GM10847 (cell line): ENCODE measurements around the gene PDCD2L.

ENCODE experiments used
- POLR2A ChIP-seq: IDR thresholded peaks from 2 replicates; pipeline ENCODE4 v1.6.1; 2011; ENCODE audit not compliant: insufficient read length; ENCODE audit errors: extremely low read depth

PDCD2L gene

DNA sequence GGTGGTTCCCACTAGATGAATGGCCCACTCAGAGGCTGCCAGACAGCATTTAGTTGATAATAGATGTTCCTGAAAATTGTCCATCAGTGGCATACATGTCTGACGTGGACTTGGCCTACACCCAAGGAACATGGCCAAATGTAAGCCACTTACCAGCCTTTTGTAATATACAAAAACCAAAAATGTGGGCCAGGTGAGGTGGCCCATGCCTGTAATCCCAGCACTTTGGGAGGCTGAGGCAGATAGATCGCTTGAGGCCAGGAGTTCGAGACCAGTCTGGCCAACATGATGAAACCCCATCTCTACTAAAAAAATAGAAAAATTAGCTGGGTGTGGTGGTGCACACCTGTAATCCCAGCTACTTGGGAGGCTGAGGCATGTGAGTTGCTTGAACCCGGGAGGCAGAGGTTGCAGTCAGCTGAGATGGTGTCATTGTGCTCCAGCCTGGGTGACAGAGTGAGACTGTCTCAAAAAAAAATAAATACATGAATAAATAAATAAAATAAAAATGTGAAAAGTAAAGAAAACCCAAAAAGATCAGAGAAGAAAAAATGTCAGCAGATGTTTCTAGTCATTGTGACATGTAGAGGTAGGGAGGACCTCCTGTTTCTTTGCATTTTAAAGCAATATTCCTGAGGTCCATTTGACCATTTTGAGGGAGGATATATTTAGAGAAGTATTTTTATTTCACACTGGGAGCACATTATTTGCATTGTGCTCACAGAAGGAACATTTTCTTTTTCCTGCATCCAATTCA lies 70.2 kb downstream of the PDCD2L start:
- no peak for TF ChIP-seq POLR2A

DNA sequence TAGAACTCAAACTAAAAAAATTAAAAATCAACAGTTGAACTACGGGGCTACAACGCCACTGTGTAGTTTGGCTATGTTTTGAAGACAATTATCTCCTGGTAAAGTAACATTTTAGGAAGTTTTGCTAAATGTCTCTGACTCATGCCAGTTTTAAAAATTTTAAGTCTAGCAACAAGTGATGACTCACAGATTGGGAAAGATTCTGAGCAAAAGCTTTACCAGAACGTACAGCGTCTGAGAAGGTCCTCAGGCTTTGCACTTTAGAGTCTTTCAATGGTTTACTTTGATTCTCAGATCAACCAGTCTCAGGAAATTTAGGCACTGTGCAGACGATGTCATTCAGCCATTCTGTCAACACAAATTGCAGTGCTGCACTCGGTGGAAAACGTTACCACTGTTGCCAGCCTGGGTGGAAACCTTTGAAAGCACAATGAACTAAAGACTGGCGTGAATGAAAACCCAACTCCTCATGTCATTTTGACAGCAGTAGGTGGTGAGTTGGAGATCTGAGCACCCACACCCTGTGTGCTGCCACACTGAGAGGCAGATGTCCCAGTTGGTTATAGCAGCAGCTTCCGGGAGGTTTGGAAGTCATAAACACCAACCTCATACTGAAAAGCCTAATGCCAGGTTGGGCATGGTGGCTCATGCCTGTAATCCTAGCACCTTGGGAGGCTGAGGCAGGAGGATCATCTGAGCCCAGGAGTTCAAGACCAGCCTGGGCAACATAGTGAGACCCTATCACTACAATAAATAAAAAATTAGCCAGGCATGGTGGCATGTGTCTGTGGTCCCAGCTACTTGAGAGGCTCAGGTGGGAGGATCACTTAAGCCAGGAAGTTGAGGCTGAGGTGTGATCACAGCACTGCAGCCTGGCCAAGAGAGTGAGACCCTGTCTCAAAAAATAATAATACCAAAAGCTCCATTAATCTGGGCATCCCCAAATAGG lies 71.1 kb downstream of the PDCD2L start:
- TF ChIP-seq POLR2A = no peak
